Measurements from ENCODE around the gene FASTK.

- TF ChIP-seq CTCF (IDR thresholded peaks at IDR 0.05) (no peak), EZH2 (IDR thresholded peaks at IDR 0.05) (no peak), EZH2phosphoT487 (IDR thresholded peaks at IDR 0.05) (no peak)
Measured at GRCh38 chr7:151104411-151105235, 24.0 kb upstream of the FASTK start.
